Astrocyte of the cerebellum (primary cell): ENCODE data around the gene ALG1.

Source experiments
- DNase-seq: peaks from one replicate; pipeline ENCODE4 v3.0.0-alpha.2; 2011; ENCODE audit warnings: low read depth
- H3K4me3 ChIP-seq: 2 replicates; pipeline ENCODE4 v1.5.1; 2011; ENCODE audit warnings: mild to moderate bottlenecking, low read depth, low read length, moderate library complexity
- in situ Hi-C: cut with HindIII; loops from 2 replicates; pipeline ENCODE4 v1.10.0; 2017; ENCODE audit warnings: low sequenced_read_pairs
- TF ChIP-seq, protein P1 (sequence below): IDR thresholded peaks from 2 replicates; pipeline ENCODE4 v1.5.1; 2012; ENCODE audit warnings: low read length, low read depth, moderate library complexity, mild to moderate bottlenecking; ENCODE audit errors: missing control alignments

ALG1 gene

DNA sequence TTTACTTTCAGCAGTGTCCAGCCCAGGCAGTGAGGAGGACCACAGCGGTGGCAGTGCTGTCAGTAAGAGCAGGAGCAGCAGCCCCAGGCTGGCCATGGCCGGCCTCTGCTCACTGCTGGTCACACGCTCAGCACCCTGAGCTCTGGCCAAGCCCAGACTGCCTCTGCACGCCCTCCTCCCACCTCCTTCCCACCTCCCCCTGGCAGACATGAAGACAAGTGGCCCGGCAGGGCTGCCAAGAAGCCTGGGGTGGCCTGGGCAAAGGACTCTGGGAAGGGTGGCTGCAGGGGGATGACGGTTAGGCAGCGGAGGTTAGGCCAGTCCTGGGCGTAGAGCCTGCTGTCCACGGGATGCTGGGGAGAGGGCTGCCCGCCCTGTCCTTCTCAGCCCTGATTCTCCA is 5.8 kb upstream of the ALG1 start, which contains the start of gene C16orf89:
Gene C16orf89 (minus strand): TSS at position 144 of the 400 bp plus-strand sequence. CDS start 48 bp downstream, at position 96.
- in situ Hi-C loops: no loop called here
- TF ChIP-seq, protein P1, sequence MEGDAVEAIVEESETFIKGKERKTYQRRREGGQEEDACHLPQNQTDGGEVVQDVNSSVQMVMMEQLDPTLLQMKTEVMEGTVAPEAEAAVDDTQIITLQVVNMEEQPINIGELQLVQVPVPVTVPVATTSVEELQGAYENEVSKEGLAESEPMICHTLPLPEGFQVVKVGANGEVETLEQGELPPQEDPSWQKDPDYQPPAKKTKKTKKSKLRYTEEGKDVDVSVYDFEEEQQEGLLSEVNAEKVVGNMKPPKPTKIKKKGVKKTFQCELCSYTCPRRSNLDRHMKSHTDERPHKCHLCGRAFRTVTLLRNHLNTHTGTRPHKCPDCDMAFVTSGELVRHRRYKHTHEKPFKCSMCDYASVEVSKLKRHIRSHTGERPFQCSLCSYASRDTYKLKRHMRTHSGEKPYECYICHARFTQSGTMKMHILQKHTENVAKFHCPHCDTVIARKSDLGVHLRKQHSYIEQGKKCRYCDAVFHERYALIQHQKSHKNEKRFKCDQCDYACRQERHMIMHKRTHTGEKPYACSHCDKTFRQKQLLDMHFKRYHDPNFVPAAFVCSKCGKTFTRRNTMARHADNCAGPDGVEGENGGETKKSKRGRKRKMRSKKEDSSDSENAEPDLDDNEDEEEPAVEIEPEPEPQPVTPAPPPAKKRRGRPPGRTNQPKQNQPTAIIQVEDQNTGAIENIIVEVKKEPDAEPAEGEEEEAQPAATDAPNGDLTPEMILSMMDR: no peak
- H3K4me3 ChIP-seq: no peak within 1 kb of the TSS
- DNase-seq: no peak

DNA sequence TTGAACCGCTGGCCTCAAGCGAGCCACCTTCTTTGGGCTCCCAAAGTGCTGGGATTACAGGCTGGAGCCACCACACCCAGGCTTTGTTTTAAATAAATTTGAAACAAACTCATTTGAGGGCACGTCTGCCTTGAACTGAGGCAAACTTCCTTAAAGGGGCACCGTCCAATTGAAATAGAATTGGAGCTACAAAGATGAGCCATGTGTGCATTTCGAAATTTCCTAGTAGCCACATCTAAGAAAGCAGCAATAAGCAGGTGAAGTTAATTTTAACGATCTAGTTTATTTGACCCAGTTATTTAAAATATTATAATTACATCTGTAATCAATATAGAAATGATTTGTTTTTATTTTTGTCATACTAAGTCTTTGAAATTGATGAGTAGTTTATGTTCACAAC is 5.1 kb upstream of the ALG1 start:
- TF ChIP-seq, protein P1: no peak
- DNase-seq: no peak
- no peak overlapping the region for H3K4me3 ChIP-seq
- in situ Hi-C loops: no loop called here

DNA sequence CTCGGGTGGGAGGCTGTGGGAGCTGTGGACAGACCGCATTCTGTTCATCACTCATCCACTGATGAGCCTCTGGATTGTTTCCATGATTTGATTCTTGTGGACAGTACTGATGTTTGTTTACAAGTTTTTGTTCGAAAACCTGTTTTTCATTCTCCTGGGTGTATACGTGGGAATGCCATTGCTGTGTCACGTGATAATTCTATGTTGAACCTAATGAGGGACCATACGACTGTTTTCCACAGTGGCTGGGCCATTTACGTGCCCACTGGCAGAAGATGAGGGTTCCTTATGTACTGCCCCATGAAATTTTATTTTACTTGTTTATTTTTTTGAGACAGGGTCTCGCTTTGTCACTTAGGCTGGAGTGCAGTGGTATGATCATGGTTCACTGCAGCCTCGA is 2.6 kb upstream of the ALG1 start:
- TF ChIP-seq, protein P1: no peak
- in situ Hi-C loops: no loop called here
- DNase-seq: no peak
- no peak overlapping the region for H3K4me3 ChIP-seq

DNA sequence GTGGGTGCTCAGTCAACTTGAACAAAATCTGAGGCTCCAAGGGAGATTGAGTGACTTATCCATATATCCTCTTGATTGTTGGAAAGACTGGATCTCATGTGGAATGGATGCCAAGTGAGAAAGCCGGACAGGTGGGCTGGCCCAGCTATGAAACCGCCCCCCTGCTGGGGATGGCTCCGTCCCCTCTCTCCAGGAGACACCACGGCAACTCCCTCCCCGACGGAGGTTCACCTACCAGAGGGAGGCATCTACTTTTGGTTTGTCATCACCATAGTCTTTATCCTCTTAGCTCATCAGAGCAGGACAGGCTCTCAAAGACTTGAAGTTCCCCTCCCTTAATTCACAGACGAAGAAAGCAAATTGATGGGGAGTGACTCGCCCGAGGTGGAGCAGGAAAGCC is 1.8 kb upstream of the ALG1 start:
- no peak for DNase-seq
- no peak overlapping the region for H3K4me3 ChIP-seq
- in situ Hi-C loops: no loop called here
- TF ChIP-seq, protein P1: no peak

DNA sequence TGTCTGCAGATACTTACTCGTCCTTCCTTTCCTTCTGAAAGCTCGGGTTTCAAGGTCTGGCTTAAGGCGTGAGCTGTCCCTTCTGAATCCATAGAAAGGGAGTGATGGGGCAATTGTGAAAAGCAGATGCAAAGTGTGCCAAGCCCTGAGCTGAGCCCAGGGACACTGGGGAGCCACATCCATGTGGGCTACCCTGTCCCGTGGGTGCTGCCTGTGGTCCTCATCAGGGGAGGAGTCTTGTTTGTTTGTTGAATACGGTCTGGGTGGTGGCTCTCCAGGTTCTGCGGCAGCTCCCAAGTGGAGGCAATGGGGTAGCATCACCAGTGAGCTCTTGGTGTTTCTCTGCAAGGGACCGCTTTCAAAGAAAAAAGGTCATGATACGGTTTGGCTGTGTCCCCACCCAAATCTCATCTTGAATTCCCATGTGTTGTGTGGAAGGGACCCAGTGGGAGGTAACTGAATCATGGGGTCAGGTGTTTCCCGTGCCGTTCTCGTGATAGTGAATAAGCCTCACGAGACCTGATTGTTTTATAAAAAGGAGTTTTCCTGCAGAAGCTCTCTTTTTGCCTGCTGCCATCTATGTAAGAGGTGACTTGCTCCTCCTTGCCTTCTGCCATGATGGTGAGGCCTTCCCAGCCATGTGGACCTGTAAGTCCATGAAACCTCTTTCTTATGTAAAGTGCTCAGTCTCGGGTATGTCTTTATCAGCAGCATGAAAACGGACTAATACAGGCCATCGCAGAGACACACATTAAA is 1.0 kb upstream of the ALG1 start:
- DNase-seq: no peak
- in situ Hi-C loops: no loop called here
- no peak overlapping the region for H3K4me3 ChIP-seq
- TF ChIP-seq, protein P1: no peak

DNA sequence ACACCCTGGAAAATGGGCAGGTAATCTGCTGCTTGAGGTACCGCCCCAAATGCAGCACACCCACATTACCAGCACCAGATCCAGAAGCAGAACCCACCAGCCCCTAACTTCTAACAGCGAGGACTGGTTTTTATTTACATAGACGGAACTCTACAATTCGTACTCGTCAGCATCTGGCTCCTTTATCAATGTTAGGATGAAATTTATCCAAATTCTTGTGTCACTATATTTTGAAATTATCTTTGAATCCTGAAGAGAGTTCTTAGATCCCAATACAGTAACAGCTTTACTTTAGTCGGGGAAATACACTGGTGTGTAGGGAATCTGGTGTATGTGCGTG is 332 bp upstream of the ALG1 start:
- TF ChIP-seq, protein P1: no peak
- DNase-seq: no peak
- in situ Hi-C loops: no loop called here
- H3K4me3 ChIP-seq: peak overlapping the region; percentile 80
